AG10803 (cell line): ENCODE data around the gene MAN1B1.
A peak's percentile ranks its signal among the peaks of the same experiment; 100 is the strongest.

Experiments
- DNase-seq: peaks from one replicate; pipeline ENCODE4 v3.0.0; 2010; ENCODE audit warnings: low read depth
- H3K4me3 ChIP-seq: 2 replicates; pipeline ENCODE4 v1.5.1; 2011; ENCODE audit warnings: mild to moderate bottlenecking, low read length, control low read depth
- TF ChIP-seq, protein P1 (sequence below): conservative IDR thresholded peaks from 2 replicates; pipeline ENCODE4 v1.5.1; 2011; ENCODE audit warnings: mild to moderate bottlenecking, low read length, control low read depth, inconsistent platforms

MAN1B1 gene

GRCh38 chr9:137136261-137136880 is 49.6 kb downstream of the MAN1B1 start:
- TF ChIP-seq, protein P1, sequence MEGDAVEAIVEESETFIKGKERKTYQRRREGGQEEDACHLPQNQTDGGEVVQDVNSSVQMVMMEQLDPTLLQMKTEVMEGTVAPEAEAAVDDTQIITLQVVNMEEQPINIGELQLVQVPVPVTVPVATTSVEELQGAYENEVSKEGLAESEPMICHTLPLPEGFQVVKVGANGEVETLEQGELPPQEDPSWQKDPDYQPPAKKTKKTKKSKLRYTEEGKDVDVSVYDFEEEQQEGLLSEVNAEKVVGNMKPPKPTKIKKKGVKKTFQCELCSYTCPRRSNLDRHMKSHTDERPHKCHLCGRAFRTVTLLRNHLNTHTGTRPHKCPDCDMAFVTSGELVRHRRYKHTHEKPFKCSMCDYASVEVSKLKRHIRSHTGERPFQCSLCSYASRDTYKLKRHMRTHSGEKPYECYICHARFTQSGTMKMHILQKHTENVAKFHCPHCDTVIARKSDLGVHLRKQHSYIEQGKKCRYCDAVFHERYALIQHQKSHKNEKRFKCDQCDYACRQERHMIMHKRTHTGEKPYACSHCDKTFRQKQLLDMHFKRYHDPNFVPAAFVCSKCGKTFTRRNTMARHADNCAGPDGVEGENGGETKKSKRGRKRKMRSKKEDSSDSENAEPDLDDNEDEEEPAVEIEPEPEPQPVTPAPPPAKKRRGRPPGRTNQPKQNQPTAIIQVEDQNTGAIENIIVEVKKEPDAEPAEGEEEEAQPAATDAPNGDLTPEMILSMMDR: no peak
- no peak for DNase-seq
- no peak overlapping the region for H3K4me3 ChIP-seq

GRCh38 chr9:137136881-137137607 is 50.3 kb downstream of the MAN1B1 start:
- no peak for DNase-seq
- TF ChIP-seq, protein P1: no peak
- H3K4me3 ChIP-seq: no peak overlapping the region

DNA sequence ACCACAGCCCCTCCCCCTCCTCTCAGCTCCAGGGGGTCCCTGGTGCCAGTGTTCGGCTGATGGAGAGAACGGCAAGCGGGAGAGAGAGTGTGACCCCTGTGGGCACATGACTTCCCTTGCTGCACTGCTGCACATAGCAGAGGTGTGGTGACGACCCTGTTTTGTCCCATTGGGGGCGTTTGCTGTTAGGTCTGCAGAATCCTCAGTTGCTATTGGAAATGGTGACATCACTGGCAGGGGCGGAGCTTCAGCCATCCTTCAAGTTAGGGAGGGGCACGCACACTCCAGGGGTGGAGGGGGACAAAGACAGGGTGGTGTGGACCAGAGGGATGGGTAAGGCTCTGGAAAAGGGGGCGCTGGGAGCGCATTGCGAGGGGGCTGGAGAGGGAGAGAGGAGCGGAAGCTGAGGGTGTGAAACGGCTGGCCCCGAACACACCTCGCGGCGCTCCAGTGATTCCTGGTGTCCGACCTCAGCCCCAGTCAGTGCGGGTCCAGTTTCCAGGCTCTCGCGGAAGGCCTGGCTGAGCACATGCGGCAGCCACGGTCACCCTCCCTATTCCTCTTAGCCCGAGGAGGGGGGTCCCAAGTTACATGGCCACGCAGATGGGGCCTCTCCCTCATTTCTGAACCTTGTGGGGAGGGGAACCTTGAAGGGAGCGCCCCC is 51.4 kb downstream of the MAN1B1 start:
- TF ChIP-seq, protein P1: no peak
- DNase-seq: no peak
- no peak overlapping the region for H3K4me3 ChIP-seq

- TF ChIP-seq, protein P1: no peak
- DNase-seq: peak; percentile 19
- H3K4me3 ChIP-seq: no peak within 1 kb of the TSS
Measured at GRCh38 chr9:137138722-137139467, 52.1 kb downstream of the MAN1B1 start, which contains the start of gene GRIN1. GRIN1 (plus strand) TSS chr9:137139154; CDS start chr9:137139487, 333 bp downstream.

- DNase-seq: no peak
- TF ChIP-seq, protein P1: no peak
- H3K4me3 ChIP-seq: no peak overlapping the region
Measured at GRCh38 chr9:137139468-137140150, 52.8 kb downstream of the MAN1B1 start.

- DNase-seq: no peak
Measured at GRCh38 chr9:137140151-137141012, 53.6 kb downstream of the MAN1B1 start.

More at GRCh38 chr9:137140151-137141012, 53.6 kb downstream of the MAN1B1 start:
- TF ChIP-seq, protein P1: no peak
- H3K4me3 ChIP-seq: no peak overlapping the region
